ENCODE data around the gene SCD5. TPM values are rescaled to one million over a fixed set of nuclear protein-coding genes. Genes with fewer than 3 reads are reported as not detected.

SCD5 gene
- total RNA-seq, 2 experiments from 2014 or later = 0.47 to 0.76 TPM

GRCh38 chr4:82744284-82744968 is 54.2 kb downstream of the SCD5 start:
- no peak overlapping the region for H3K4me2 ChIP-seq (ENCODE audit: low read length)
- H3K36me3 ChIP-seq (ENCODE audit: insufficient read depth, low read length) = no peaks in the 10 kb centered on the region
- ChIA-PET CTCF (ENCODE audit: unreplicated experiment) (no interaction called here), POLR2A (interaction anchor here (0.6 to 0.7 kb wide), 2 partner anchors 33 to 452 kb away, joined by 3 to 6 read pairs; no protein-coding TSS in a partner anchor)
- no peaks in the 10 kb centered on the region for H3K4me1 ChIP-seq (ENCODE audit: insufficient read depth, low read length, poor library complexity, severe bottlenecking)
- no peaks in the 10 kb centered on the region for H3K79me2 ChIP-seq (ENCODE audit: insufficient read depth, low read depth, low read length)
- no peak overlapping the region for H3K27ac ChIP-seq (ENCODE audit: low read depth, low read length, poor library complexity, severe bottlenecking)
- no peak overlapping the region for H3K4me3 ChIP-seq (ENCODE audit: low read depth, low read length, poor library complexity, severe bottlenecking)
- H3K9me2 ChIP-seq (ENCODE audit: insufficient read depth, low read length) = no peaks in the 10 kb centered on the region
- intact Hi-C loops (cut with micrococcal nuclease; ENCODE audit: unreplicated experiment) = no loop called here
- no peaks in the 10 kb centered on the region for H4K20me1 ChIP-seq (ENCODE audit: insufficient read depth, low read length)
- no peak overlapping the region for H2AFZ ChIP-seq (ENCODE audit: low read length)
- no TSS peak for BruUV-seq (replicated peaks)
- no peak for DNase-seq (ENCODE audit: low spot score)
- TF ChIP-seq, protein P1, sequence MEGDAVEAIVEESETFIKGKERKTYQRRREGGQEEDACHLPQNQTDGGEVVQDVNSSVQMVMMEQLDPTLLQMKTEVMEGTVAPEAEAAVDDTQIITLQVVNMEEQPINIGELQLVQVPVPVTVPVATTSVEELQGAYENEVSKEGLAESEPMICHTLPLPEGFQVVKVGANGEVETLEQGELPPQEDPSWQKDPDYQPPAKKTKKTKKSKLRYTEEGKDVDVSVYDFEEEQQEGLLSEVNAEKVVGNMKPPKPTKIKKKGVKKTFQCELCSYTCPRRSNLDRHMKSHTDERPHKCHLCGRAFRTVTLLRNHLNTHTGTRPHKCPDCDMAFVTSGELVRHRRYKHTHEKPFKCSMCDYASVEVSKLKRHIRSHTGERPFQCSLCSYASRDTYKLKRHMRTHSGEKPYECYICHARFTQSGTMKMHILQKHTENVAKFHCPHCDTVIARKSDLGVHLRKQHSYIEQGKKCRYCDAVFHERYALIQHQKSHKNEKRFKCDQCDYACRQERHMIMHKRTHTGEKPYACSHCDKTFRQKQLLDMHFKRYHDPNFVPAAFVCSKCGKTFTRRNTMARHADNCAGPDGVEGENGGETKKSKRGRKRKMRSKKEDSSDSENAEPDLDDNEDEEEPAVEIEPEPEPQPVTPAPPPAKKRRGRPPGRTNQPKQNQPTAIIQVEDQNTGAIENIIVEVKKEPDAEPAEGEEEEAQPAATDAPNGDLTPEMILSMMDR (conservative IDR thresholded peaks at IDR 0.05; ENCODE audit: low read length) = no peak
- TF ChIP-seq EZH2phosphoT487 (IDR thresholded peaks at IDR 0.05; ENCODE audit: borderline replicate concordance, low read depth, low read length) = no peak
- H3K9me3 ChIP-seq (ENCODE audit: low read length) = no peaks in the 10 kb centered on the region

GRCh38 chr4:82741188-82741587 is 57.4 kb downstream of the SCD5 start:
- POLR2A ChIA-PET = interaction anchor here (0.6 to 0.7 kb wide), 3 partner anchors 295 to 680 kb away, joined by 3 to 4 read pairs (median 3); no protein-coding TSS in a partner anchor
- intact Hi-C loops (cut with micrococcal nuclease; ENCODE audit: unreplicated experiment) = no loop called here

More at GRCh38 chr4:82741188-82741587, 57.4 kb downstream of the SCD5 start:
- Histone ChIP-seq H3K27ac (ENCODE audit: low read depth, low read length, poor library complexity, severe bottlenecking) (no peak overlapping the region), H3K4me1 (ENCODE audit: insufficient read depth, low read length, poor library complexity, severe bottlenecking) (no peaks in the 10 kb centered on the region), H3K9me2 (ENCODE audit: insufficient read depth, low read length) (no peaks in the 10 kb centered on the region), H4K20me1 (ENCODE audit: insufficient read depth, low read length) (no peaks in the 10 kb centered on the region), H3K4me2 (ENCODE audit: low read length) (no peak overlapping the region), H3K9me3 (ENCODE audit: low read length) (no peaks in the 10 kb centered on the region), H3K4me3 (ENCODE audit: low read depth, low read length, poor library complexity, severe bottlenecking) (no peak overlapping the region), H2AFZ (ENCODE audit: low read length) (no peak overlapping the region), H3K79me2 (ENCODE audit: insufficient read depth, low read depth, low read length) (no peaks in the 10 kb centered on the region), H3K36me3 (ENCODE audit: insufficient read depth, low read length) (no peaks in the 10 kb centered on the region)
- TF ChIP-seq, protein P1 (conservative IDR thresholded peaks at IDR 0.05; ENCODE audit: low read length) = no peak
- no peak for TF ChIP-seq EZH2phosphoT487 (IDR thresholded peaks at IDR 0.05; ENCODE audit: borderline replicate concordance, low read depth, low read length)
- BruUV-seq (replicated peaks) = no TSS peak
- no peak for DNase-seq (ENCODE audit: low spot score)
- CTCF ChIA-PET (ENCODE audit: unreplicated experiment) = no interaction called here

Measured in OCI-LY7 (cell line).